Tibial nerve (tissue), 4 donors: Measurements from ENCODE around the gene ADAP1. TPM values are rescaled to one million over a fixed set of nuclear protein-coding genes. Genes with fewer than 3 reads are reported as not detected.
"Not testable (repeated sequence)": the region's sequence is repeated elsewhere in the genome, so short reads cannot be mapped to it uniquely, and the experiment has no call there.

Experiments used
- DNase-seq, 2 donors: peaks; one replicate each; pipeline ENCODE4 v3.0.0-alpha.2; 2019; ENCODE audit warnings: low spot score in 2 of 2
- H3K27ac ChIP-seq, 4 donors: fragments of 200-600 bp; sonication (generic) in 3 of 4; one replicate each; pipeline ENCODE4 v1.5.1; 2017 to 2019; ENCODE audit warnings: mild to moderate bottlenecking in 1 of 4
- H3K27me3 ChIP-seq, 2 donors: fragments of 200-600 bp; sonication (generic) in 1 of 2; one replicate each; pipeline versions ENCODE4 v1.5.1 to v1.6.0; 2017 to 2019
- H3K36me3 ChIP-seq, 3 donors: fragments of 200-600 bp; sonication (generic); one replicate each; pipeline ENCODE4 v1.5.1; 2018 to 2019
- H3K4me1 ChIP-seq, 4 donors: fragments of 200-600 bp; sonication (generic) in 3 of 4; one replicate each; pipeline ENCODE4 v1.5.1; 2017 to 2019
- H3K4me3 ChIP-seq, 4 donors: fragments of 200-600 bp; sonication (generic) in 3 of 4; one replicate each; pipeline ENCODE4 v1.5.1; 2017 to 2019; ENCODE audit warnings: mild to moderate bottlenecking in 1 of 4, moderate library complexity in 1 of 4
- H3K9me3 ChIP-seq, 4 donors: fragments of 200-600 bp; sonication (generic) in 3 of 4; one replicate each; pipeline ENCODE4 v1.5.1; 2017 to 2019
- CTCF ChIP-seq, 5 experiments: fragments of 200-600 bp in 3 of 5; fragments of 450-650 bp in 2 of 5; sonication (generic) in 3 of 5; IDR thresholded peaks; one replicate each; pipeline ENCODE4 v1.5.1; 2016 to 2019; ENCODE audit warnings: antibody characterized with exemption in 5 of 5, mild to moderate bottlenecking in 3 of 5, moderate library complexity in 2 of 5
- EP300 ChIP-seq, 2 donors: sonication (generic); formaldehyde crosslinking; IDR thresholded peaks; one replicate each; pipeline ENCODE4 v1.6.1; 2017; ENCODE audit warnings: antibody characterized with exemption in 2 of 2, mild to moderate bottlenecking in 1 of 2
- POLR2A ChIP-seq, 2 donors: fragments of 450-650 bp; IDR thresholded peaks; one replicate each; pipeline ENCODE4 v1.6.1; 2017; ENCODE audit warnings: antibody characterized with exemption in 2 of 2, mild to moderate bottlenecking in 2 of 2, moderate library complexity in 2 of 2
- WGBS, 2 donors: methylation state at CpG; one replicate each; pipeline ENCODE4 v1.1.5; 2018; 5-methylcytosine and 5-hydroxymethylcytosine counted together
- total RNA-seq, 4 donors: library from RNA; depleted of rRNA; stranded (reverse); fragments of >200 nt; gene quantifications; one replicate each; pipeline ENCODE4 v1.1.0, GENCODE V29; 2016

ADAP1 gene
- total RNA-seq, 4 donors from 2014 or later, result 29.3 to 53.0 (median 39.6) TPM

- no peak for TF ChIP-seq CTCF (IDR thresholded peaks at IDR 0.05)
- no peak for TF ChIP-seq EP300 (IDR thresholded peaks at IDR 0.05)
- TF ChIP-seq POLR2A (IDR thresholded peaks at IDR 0.05), result no peak
- DNase-seq, result no peak
- Histone ChIP-seq H3K27ac (peak overlapping the region; percentile 3 to 91 (median 40)), H3K4me1 (peaks cover 5 to 42% (median 28%) of the 10 kb centered on the region in 4 donors), H3K4me3 (no peak overlapping the region), H3K9me3 (no peaks in the 10 kb centered on the region), H3K36me3 (peaks cover 0 to 46% (median 4%) of the 10 kb centered on the region in 3 donors), H3K27me3 (no peaks in the 10 kb centered on the region)
- 77% methylated on average over 9 of the region's 9 CpGs for WGBS, 2 donors
These were observed 80.3 kb downstream of the ADAP1 start for GRCh38 chr7:874031-874749.

- WGBS, 2 donors, result 29% methylated on average over 18 of the region's 18 CpGs
- no peaks in the 10 kb centered on the region for H3K27me3 ChIP-seq
- no peaks in the 10 kb centered on the region for H3K9me3 ChIP-seq
- H3K4me3 ChIP-seq, result no peak overlapping the region
- H3K27ac ChIP-seq, result peak overlapping the region; percentile 3 to 73 (median 38)
- H3K36me3 ChIP-seq, result peaks cover 0 to 50% (median 4%) of the 10 kb centered on the region in 3 donors
- TF ChIP-seq EP300 (IDR thresholded peaks at IDR 0.05) (peak in 1 of 2 donors; percentile 82), POLR2A (IDR thresholded peaks at IDR 0.05) (no peak), CTCF (IDR thresholded peaks at IDR 0.05) (peak; percentile 81 to 95 (median 92))
- peak; percentile 75 to 86 for DNase-seq
- peaks cover 5 to 35% (median 21%) of the 10 kb centered on the region in 4 donors for H3K4me1 ChIP-seq
These were observed 81.0 kb downstream of the ADAP1 start for GRCh38 chr7:873367-874002.

- H3K9me3 ChIP-seq, DNase-seq, H3K27me3 ChIP-seq, H3K4me3 ChIP-seq: not testable (repeated sequence)
- Histone ChIP-seq H3K36me3 (peaks cover 0 to 57% (median 4%) of the 10 kb centered on the region in 3 donors), H3K4me1 (peaks cover 2 to 29% (median 14%) of the 10 kb centered on the region in 4 donors), H3K27ac (peak overlapping the region in 3 of 4 donors; percentile 7 to 73 (median 69))
- 88 to 89% methylated on average over 19 of the region's 19 CpGs for WGBS, 2 donors
These were observed 81.8 kb downstream of the ADAP1 start for GRCh38 chr7:872685-873084.

- TF ChIP-seq EP300 (IDR thresholded peaks at IDR 0.05) (no peak), CTCF (IDR thresholded peaks at IDR 0.05) (no peak), POLR2A (IDR thresholded peaks at IDR 0.05) (no peak)
- H3K27ac ChIP-seq, result peak overlapping the region in 2 of 4 donors; percentile 19 to 30
- peaks cover 0 to 64% (median 4%) of the 10 kb centered on the region in 3 donors for H3K36me3 ChIP-seq
- H3K9me3 ChIP-seq, result no peaks in the 10 kb centered on the region
- H3K27me3 ChIP-seq, result no peaks in the 10 kb centered on the region
- 75 to 83% methylated on average over 14 of the region's 14 CpGs for WGBS, 2 donors
- no peak overlapping the region for H3K4me3 ChIP-seq
- no peak for DNase-seq
- peaks cover 2 to 33% (median 16%) of the 10 kb centered on the region in 4 donors for H3K4me1 ChIP-seq
These were observed 82.5 kb downstream of the ADAP1 start for GRCh38 chr7:871900-872537.

- Histone ChIP-seq H3K27ac (peak overlapping the region in 2 of 4 donors; percentile 39 to 42), H3K9me3 (no peaks in the 10 kb centered on the region), H3K4me3 (no peak overlapping the region), H3K27me3 (no peaks in the 10 kb centered on the region), H3K36me3 (peaks cover 0 to 85% (median 4%) of the 10 kb centered on the region in 3 donors), H3K4me1 (peaks cover 2 to 27% (median 9%) of the 10 kb centered on the region in 4 donors)
- DNase-seq, result no peak
- TF ChIP-seq POLR2A (IDR thresholded peaks at IDR 0.05) (no peak), CTCF (IDR thresholded peaks at IDR 0.05) (no peak), EP300 (IDR thresholded peaks at IDR 0.05) (no peak)
- 83 to 92% methylated on average over 14 of the region's 14 CpGs for WGBS, 2 donors
These were observed 85.1 kb downstream of the ADAP1 start for GRCh38 chr7:869348-869747.
